ENCODE measurements around the gene DROSHA.

DROSHA gene

DNA sequence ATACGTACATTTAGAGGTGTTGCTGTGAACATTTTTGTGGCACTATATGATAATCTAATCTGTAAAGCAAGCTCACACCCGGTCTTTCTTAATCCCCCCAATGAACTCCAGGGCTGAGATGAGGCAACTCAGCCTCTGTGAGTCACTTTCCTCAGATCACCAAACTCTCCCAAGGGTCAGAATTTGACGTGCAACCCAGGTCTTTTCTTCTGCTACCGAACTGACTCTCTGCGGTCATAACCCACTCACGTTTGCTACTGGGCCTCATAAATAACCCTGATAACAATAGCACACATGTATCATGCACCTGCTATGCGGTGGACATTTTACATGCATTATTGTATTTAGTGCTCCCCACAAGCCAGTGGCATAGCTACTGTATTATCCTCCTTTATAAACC lies 153.1 kb downstream of the DROSHA start:
- TF ChIP-seq, protein P1, sequence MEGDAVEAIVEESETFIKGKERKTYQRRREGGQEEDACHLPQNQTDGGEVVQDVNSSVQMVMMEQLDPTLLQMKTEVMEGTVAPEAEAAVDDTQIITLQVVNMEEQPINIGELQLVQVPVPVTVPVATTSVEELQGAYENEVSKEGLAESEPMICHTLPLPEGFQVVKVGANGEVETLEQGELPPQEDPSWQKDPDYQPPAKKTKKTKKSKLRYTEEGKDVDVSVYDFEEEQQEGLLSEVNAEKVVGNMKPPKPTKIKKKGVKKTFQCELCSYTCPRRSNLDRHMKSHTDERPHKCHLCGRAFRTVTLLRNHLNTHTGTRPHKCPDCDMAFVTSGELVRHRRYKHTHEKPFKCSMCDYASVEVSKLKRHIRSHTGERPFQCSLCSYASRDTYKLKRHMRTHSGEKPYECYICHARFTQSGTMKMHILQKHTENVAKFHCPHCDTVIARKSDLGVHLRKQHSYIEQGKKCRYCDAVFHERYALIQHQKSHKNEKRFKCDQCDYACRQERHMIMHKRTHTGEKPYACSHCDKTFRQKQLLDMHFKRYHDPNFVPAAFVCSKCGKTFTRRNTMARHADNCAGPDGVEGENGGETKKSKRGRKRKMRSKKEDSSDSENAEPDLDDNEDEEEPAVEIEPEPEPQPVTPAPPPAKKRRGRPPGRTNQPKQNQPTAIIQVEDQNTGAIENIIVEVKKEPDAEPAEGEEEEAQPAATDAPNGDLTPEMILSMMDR (conservative IDR thresholded peaks at IDR 0.05), result no peak

GRCh38 chr5:31378136-31378535 lies 153.8 kb downstream of the DROSHA start:
- H3K27ac ChIP-seq, result no peak overlapping the region
- TF ChIP-seq, protein P1 (conservative IDR thresholded peaks at IDR 0.05), result no peak

More for the DNA sequence above, 153.1 kb downstream of the DROSHA start:
- no peak overlapping the region for H3K27ac ChIP-seq

- TF ChIP-seq, protein P1 (conservative IDR thresholded peaks at IDR 0.05), result no peak
- no peak overlapping the region for H3K27ac ChIP-seq
These were observed 154.5 kb downstream of the DROSHA start for GRCh38 chr5:31377274-31377946.

DNA sequence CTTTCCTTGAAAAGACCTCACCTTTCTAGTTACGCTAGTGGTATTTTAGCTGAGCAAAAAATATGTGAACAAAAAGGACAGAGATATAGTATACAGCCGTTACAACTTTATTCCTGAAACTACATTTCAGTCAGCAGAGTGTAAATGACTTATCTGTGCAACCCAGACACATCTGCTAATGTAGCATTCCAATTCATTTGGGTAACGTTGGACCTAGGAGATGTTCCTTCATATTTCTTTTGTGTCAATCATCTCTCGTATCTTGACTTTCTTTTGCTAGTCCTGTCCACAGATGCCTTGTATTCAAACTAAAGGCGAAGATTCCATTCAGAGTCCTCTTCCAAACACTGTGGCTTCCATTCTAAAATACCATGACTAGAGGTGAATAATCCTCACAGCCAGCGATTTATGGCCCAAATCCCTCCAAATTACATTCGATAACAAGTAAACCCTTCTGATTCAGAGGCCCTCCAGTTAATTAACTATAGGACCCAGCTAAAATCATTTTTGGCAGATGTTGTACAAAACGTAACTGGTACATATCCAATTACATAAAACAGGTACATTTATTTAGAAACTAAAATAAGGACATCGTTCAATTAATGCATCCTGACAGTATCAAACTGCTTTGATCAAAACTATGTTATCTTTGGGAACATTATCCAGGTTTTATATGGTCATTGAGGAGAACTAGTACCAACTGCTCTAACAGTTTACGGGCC lies 155.7 kb downstream of the DROSHA start:
- TF ChIP-seq, protein P1 (conservative IDR thresholded peaks at IDR 0.05), result no peak
- H3K27ac ChIP-seq, result no peak overlapping the region

DNA sequence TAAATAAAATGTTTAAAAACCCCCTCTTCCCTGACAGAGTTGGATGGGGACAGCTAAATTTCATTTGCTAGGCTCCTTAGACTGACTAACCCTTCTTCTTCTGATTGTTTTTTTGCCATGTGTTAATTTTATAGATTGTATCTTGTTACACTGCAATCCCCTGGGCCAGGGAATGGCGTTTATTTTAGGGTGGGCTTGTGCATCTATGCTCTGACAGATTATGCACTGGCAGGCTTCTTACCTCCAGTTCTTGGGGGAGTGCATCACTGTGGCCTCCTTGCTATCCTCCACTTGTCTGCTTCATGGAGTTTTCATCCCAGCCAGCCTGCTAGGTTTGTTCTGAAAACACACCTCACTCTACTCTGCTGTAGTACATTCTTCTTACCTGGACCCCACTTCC lies 159.8 kb downstream of the DROSHA start:
- H3K27ac ChIP-seq, result no peak overlapping the region
- TF ChIP-seq, protein P1 (conservative IDR thresholded peaks at IDR 0.05), result no peak

- TF ChIP-seq, protein P1 (conservative IDR thresholded peaks at IDR 0.05), result no peak
- no peak overlapping the region for H3K27ac ChIP-seq
These were observed 165.0 kb downstream of the DROSHA start for GRCh38 chr5:31366941-31367340.

- TF ChIP-seq, protein P1 (conservative IDR thresholded peaks at IDR 0.05), result no peak
- no peak overlapping the region for H3K27ac ChIP-seq
These were observed 166.1 kb downstream of the DROSHA start for GRCh38 chr5:31365776-31366175.
